ENCODE measurements around the gene RBMX2. TPM values are rescaled to one million over a fixed set of nuclear protein-coding genes. Genes with fewer than 3 reads are reported as not detected.

Gene RBMX2
- 10 to 100 TPM; 26.0 to 27.9 TPM for total RNA-seq

DNA sequence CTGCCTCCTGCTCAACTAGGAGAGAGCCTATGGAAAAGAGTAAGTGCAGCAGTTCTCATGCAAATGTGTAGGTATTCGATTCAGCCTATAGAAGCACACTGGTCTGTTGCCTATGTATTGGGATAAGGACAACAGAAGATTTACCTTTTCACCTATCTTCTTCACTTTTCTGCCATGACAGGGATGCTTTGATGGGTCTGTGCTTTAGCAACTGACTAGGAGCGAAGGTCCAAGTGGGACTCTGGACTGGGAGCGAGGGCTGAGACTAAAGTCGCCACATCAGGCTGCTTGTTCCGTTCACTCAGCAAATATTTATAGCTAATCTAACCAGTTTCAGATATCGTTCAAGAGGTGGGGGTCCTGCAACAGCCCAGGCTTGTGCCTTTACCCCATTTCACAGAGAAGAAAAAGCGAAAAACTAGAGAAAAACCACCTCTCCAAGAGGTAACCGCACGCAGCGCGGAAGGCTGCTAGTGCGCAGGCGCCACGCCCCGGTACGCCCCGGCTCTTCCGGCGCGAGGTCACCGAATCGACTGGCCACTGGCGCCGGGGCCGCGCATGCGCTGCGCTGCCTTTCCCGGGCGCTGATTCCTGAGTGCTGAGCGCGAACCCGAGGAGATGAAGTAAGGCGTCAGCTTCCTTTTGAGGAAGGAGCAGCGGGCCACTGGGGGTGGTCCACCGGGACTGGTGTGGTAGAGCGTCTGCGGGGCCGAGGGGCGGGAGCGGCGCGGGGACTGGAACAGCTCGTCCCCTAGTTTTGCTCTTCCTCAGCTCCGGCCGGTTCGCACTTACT, at the start of gene RBMX2:
RBMX2 (plus strand) TSS at position 573 of the 793 bp plus-strand sequence; CDS start at position 619, 46 bp downstream.

GRCh38 chrX:130385520-130385919, 16.3 kb upstream of the RBMX2 start, which contains the start of gene GPR119:
TSS of gene GPR119 (minus strand) at chrX:130385674. CDS start at chrX:130385447, 227 bp downstream.

Other genes with a start within 250 kb of the RBMX2 start
- 10 to 100 TPM; 29.2 to 33.8 TPM for gene AIFM1, start 236.1 kb upstream of the RBMX2 start, total RNA-seq
- gene RAB33A, start 230.0 kb upstream of the RBMX2 start, total RNA-seq: 10 to 100 TPM; 21.3 to 21.8 TPM
- gene ZNF280C, start 133.1 kb upstream of the RBMX2 start, total RNA-seq: 1 to 10 TPM; 3.8 to 5.0 TPM
- gene SLC25A14, start 62.1 kb upstream of the RBMX2 start, total RNA-seq: 10 to 100 TPM; 11.7 to 12.9 TPM
- not detected for gene GPR119, start 16.3 kb upstream of the RBMX2 start, total RNA-seq